ENCODE results near the gene TET3.
A peak's percentile ranks its signal among the peaks of the same experiment; 100 is the strongest.

The TET3 gene

GRCh38 chr2:74024216-74024615 is 39.5 kb downstream of the TET3 start:
- H3K9me3 ChIP-seq = no peaks in the 10 kb centered on the region
- peak overlapping the region; percentile 32 for H3K27ac ChIP-seq
- no peak for TF ChIP-seq CTCF (IDR thresholded peaks at IDR 0.05)
- H3K4me3 ChIP-seq (ENCODE audit: low read depth in 1 of 2, low read length in 1 of 2) = no peak overlapping the region
- no peaks in the 10 kb centered on the region for H3K27me3 ChIP-seq
- H3K4me1 ChIP-seq (ENCODE audit: control insufficient read depth in 1 of 2, insufficient read depth in 1 of 2, low read depth in 1 of 2, low read length in 1 of 2) = peaks cover 31 to 48% of the 10 kb centered on the region in 2 experiments
- no peaks in the 10 kb centered on the region for H3K36me3 ChIP-seq

GRCh38 chr2:74025971-74026612 is 41.4 kb downstream of the TET3 start:
- Histone ChIP-seq H3K27me3 (no peaks in the 10 kb centered on the region), H3K4me3 (ENCODE audit: low read depth in 1 of 2, low read length in 1 of 2) (no peak overlapping the region), H3K4me1 (ENCODE audit: control insufficient read depth in 1 of 2, insufficient read depth in 1 of 2, low read depth in 1 of 2, low read length in 1 of 2) (peaks cover 38 to 56% of the 10 kb centered on the region in 2 experiments), H3K9me3 (no peaks in the 10 kb centered on the region), H3K36me3 (no peaks in the 10 kb centered on the region), H3K27ac (peak overlapping the region; percentile 55)
- no peak for TF ChIP-seq CTCF (IDR thresholded peaks at IDR 0.05)

GRCh38 chr2:74026687-74027241 is 42.1 kb downstream of the TET3 start:
- H3K4me1 ChIP-seq (ENCODE audit: control insufficient read depth in 1 of 2, insufficient read depth in 1 of 2, low read depth in 1 of 2, low read length in 1 of 2) = peaks cover 44 to 62% of the 10 kb centered on the region in 2 experiments
- H3K27me3 ChIP-seq = no peaks in the 10 kb centered on the region
- H3K9me3 ChIP-seq = no peaks in the 10 kb centered on the region
- no peak for TF ChIP-seq CTCF (IDR thresholded peaks at IDR 0.05)
- no peaks in the 10 kb centered on the region for H3K36me3 ChIP-seq
- peak overlapping the region; percentile 66 for H3K27ac ChIP-seq
- H3K4me3 ChIP-seq (ENCODE audit: low read depth in 1 of 2, low read length in 1 of 2) = no peak overlapping the region

GRCh38 chr2:74027496-74027895 is 42.8 kb downstream of the TET3 start:
- Histone ChIP-seq H3K27ac (peak overlapping the region; percentile 66), H3K4me1 (ENCODE audit: control insufficient read depth in 1 of 2, insufficient read depth in 1 of 2, low read depth in 1 of 2, low read length in 1 of 2) (peaks cover 52 to 69% of the 10 kb centered on the region in 2 experiments), H3K27me3 (no peaks in the 10 kb centered on the region), H3K4me3 (ENCODE audit: low read depth in 1 of 2, low read length in 1 of 2) (no peak overlapping the region), H3K9me3 (no peaks in the 10 kb centered on the region), H3K36me3 (no peaks in the 10 kb centered on the region)
- no peak for TF ChIP-seq CTCF (IDR thresholded peaks at IDR 0.05)

- Histone ChIP-seq H3K9me3 (no peaks in the 10 kb centered on the region), H3K4me1 (ENCODE audit: control insufficient read depth in 1 of 2, insufficient read depth in 1 of 2, low read depth in 1 of 2, low read length in 1 of 2) (peaks cover 60 to 77% of the 10 kb centered on the region in 2 experiments), H3K36me3 (no peaks in the 10 kb centered on the region), H3K27ac (no peak overlapping the region), H3K4me3 (ENCODE audit: low read depth in 1 of 2, low read length in 1 of 2) (no peak overlapping the region), H3K27me3 (no peaks in the 10 kb centered on the region)
- TF ChIP-seq CTCF (IDR thresholded peaks at IDR 0.05) = no peak
Observed at GRCh38 chr2:74028290-74028689, 43.6 kb downstream of the TET3 start.

Data from neutrophil (primary cell).